HepG2 (cell line): ENCODE results near the gene MBD4. TPM values are rescaled to one million over a fixed set of nuclear protein-coding genes. Genes with fewer than 3 reads are reported as not detected.

Experiments used
- ATAC-seq: fragments of 200-7000 bp; cut with Tn5 transposase; 3 replicates; pipeline ENCODE4 v1.9.1; 2020; ENCODE audit warnings: mild to moderate bottlenecking, moderate library complexity
- BruUV-seq: library from RNA; stranded (reverse); fragments of 400-500 nt; replicated peaks from 2 replicates; lab custom pipeline; 2021; lab: Mats Ljungman, UMichigan
- CTCF ChIA-PET: fragments of 300-600 bp; formaldehyde crosslinking; extraction: SDS; loops from one replicate; lab custom pipeline; 2021; ENCODE audit warnings: low total read pairs, inconsistent platforms, low intra/inter-chr PET ratio; lab: Yijun Ruan, JAX
- POLR2A ChIA-PET: fragments of 350-600 bp; sonication (Branson Sonifier 250); formaldehyde crosslinking; loops from one replicate; lab custom pipeline; 2020; ENCODE audit warnings: antibody characterized with exemption, inconsistent platforms; lab: Yijun Ruan, JAX
- DNase-seq: peaks from one replicate; pipeline ENCODE4 v3.0.0-alpha.2; 2015; ENCODE audit warnings: low spot score
- FAIRE-seq: peaks from 3 replicates; lab custom pipeline; 2011; peaks lifted over from hg19 to GRCh38; lab: Jason Lieb, UNC
- H2AFZ ChIP-seq: one replicate; pipeline ENCODE4 v1.6.1; 2011; ENCODE audit warnings: low read length, inconsistent platforms
- H3K27ac ChIP-seq: fragments of 300-600 bp; 3 replicates; pipeline ENCODE4 v1.8.0; 2011; ENCODE audit warnings: mixed run types, mild to moderate bottlenecking, mixed read lengths, low read length, inconsistent platforms; ENCODE audit not compliant: insufficient read depth; ENCODE audit errors: extremely low read length
- H3K27me3 ChIP-seq, 2 experiments: fragments of 200-600 bp in 1 of 2; 2 replicates in 1 of 2; 3 replicates in 1 of 2; pipeline versions ENCODE4 v1.6.0 to v1.8.0; 2011; ENCODE audit warnings: low read length in 2 of 2, mild to moderate bottlenecking in 2 of 2, moderate library complexity in 2 of 2, inconsistent platforms in 1 of 2; ENCODE audit not compliant: insufficient read depth in 2 of 2, control insufficient read depth in 1 of 2
- H3K36me3 ChIP-seq, 2 experiments: fragments of 200-600 bp in 1 of 2; replicated peaks in 1 of 2; 2 replicates in 1 of 2; 3 replicates in 1 of 2; pipeline versions ENCODE4 v1.5.1 to v1.8.0; 2011; ENCODE audit warnings: low read length in 2 of 2, inconsistent platforms in 1 of 2; ENCODE audit not compliant: insufficient read depth in 2 of 2, control insufficient read depth in 1 of 2
- H3K4me1 ChIP-seq: 2 replicates; pipeline ENCODE4 v1.5.1; 2012; ENCODE audit warnings: low read length, inconsistent platforms; ENCODE audit not compliant: insufficient read depth
- H3K4me2 ChIP-seq: 2 replicates; pipeline ENCODE4 v1.6.0; 2011; ENCODE audit warnings: low read depth, low read length, inconsistent platforms
- H3K4me3 ChIP-seq, 3 experiments: fragments of 200-600 bp in 1 of 3; sonication (generic), shearing (Covaris generic) in 1 of 3; replicated peaks in 1 of 3; 2 replicates each; pipeline ENCODE4 v1.5.1; 2011 to 2016; ENCODE audit warnings: low read length in 3 of 3, inconsistent platforms in 2 of 3, low read depth in 2 of 3, mild to moderate bottlenecking in 2 of 3, control low read depth in 1 of 3, mixed read lengths in 1 of 3; ENCODE audit not compliant: insufficient read depth in 1 of 3
- H3K79me2 ChIP-seq: one replicate; pipeline ENCODE4 v1.6.1; 2011; ENCODE audit warnings: low read length, inconsistent platforms; ENCODE audit not compliant: insufficient read depth
- H3K9ac ChIP-seq: 2 replicates; pipeline ENCODE4 v1.6.0; 2011; ENCODE audit warnings: mild to moderate bottlenecking, low read depth, low read length, inconsistent platforms; ENCODE audit not compliant: insufficient read depth
- H3K9me3 ChIP-seq: 2 replicates; pipeline ENCODE4 v1.5.1; 2012; ENCODE audit warnings: mild to moderate bottlenecking, low read length
- H4K20me1 ChIP-seq: 2 replicates; pipeline ENCODE4 v1.6.0; 2011; ENCODE audit warnings: inconsistent platforms, mild to moderate bottlenecking, low read length, moderate library complexity; ENCODE audit not compliant: insufficient read depth
- BORCS8-MEF2B ChIP-seq: sonication (generic); formaldehyde crosslinking; IDR thresholded peaks from 2 replicates; pipeline ENCODE4 v1.8.0; 2022; ENCODE audit warnings: mild to moderate bottlenecking, missing genetic modification reagents
- BRF2 ChIP-seq: sonication (generic); formaldehyde crosslinking; IDR thresholded peaks from 2 replicates; pipeline ENCODE4 v1.8.1; 2022; ENCODE audit warnings: mild to moderate bottlenecking, missing genetic modification reagents
- GATAD1 ChIP-seq: IDR thresholded peaks from 2 replicates; pipeline ENCODE4 v1.6.1; 2016; ENCODE audit warnings: missing genetic modification reagents, missing compliant biosample characterization
- KDM3A ChIP-seq: IDR thresholded peaks from 2 replicates; pipeline ENCODE4 v1.6.1; 2018; ENCODE audit warnings: low read depth, missing compliant biosample characterization
- MAZ ChIP-seq, 2 experiments: sonication (generic) in 1 of 2; formaldehyde crosslinking in 1 of 2; IDR thresholded peaks; 2 replicates each; pipeline versions ENCODE4 v1.5.0 to v1.6.1; 2012 to 2020; ENCODE audit warnings: low read depth in 2 of 2, mild to moderate bottlenecking in 2 of 2, borderline replicate concordance in 1 of 2, improper control_type of control experiment in 1 of 2, low read length in 1 of 2, missing genetic modification reagents in 1 of 2, moderate library complexity in 1 of 2
- RBM22 ChIP-seq: fragments of 200-400 bp; formaldehyde crosslinking; optimal IDR thresholded peaks from 2 replicates; pipeline ENCODE3; 2017; ENCODE audit warnings: mild to moderate bottlenecking, low read length, moderate library complexity
- REPIN1 ChIP-seq: sonication (generic); formaldehyde crosslinking; IDR thresholded peaks from 2 replicates; pipeline ENCODE4 v1.8.0; 2022; ENCODE audit warnings: missing genetic modification reagents, low read depth, mild to moderate bottlenecking, borderline replicate concordance
- SALL1 ChIP-seq: sonication (generic); formaldehyde crosslinking; IDR thresholded peaks from 2 replicates; pipeline ENCODE4 v1.8.0; 2022; ENCODE audit warnings: mild to moderate bottlenecking, missing genetic modification reagents
- SMC3 ChIP-seq: IDR thresholded peaks from 2 replicates; pipeline ENCODE4 v1.6.1; 2011; ENCODE audit warnings: low read length, improper control_type of control experiment
- SP5 ChIP-seq: IDR thresholded peaks from 2 replicates; pipeline ENCODE4 v1.6.1; 2016; ENCODE audit warnings: low read depth, borderline replicate concordance
- STAT5B ChIP-seq: sonication (generic); formaldehyde crosslinking; IDR thresholded peaks from 2 replicates; pipeline ENCODE4 v1.4.0; 2020; ENCODE audit warnings: missing genetic modification reagents
- TBX2 ChIP-seq: sonication (generic); formaldehyde crosslinking; IDR thresholded peaks from 2 replicates; pipeline ENCODE4 v1.5.0; 2020; ENCODE audit warnings: missing genetic modification reagents, mild to moderate bottlenecking, borderline replicate concordance
- ZGPAT ChIP-seq: IDR thresholded peaks from 2 replicates; pipeline ENCODE4 v1.6.1; 2016; ENCODE audit warnings: mild to moderate bottlenecking
- ZNF501 ChIP-seq: sonication (generic); formaldehyde crosslinking; IDR thresholded peaks from 2 replicates; pipeline ENCODE4 v1.5.1; 2020; ENCODE audit warnings: mild to moderate bottlenecking, moderate library complexity, missing genetic modification reagents
- ZNF580 ChIP-seq: IDR thresholded peaks from 2 replicates; pipeline ENCODE4 v1.6.1; 2016; ENCODE audit warnings: low read depth, borderline replicate concordance
- ZNF768 ChIP-seq: sonication (generic); formaldehyde crosslinking; IDR thresholded peaks from 2 replicates; pipeline ENCODE4 v1.4.0; 2020; ENCODE audit warnings: missing genetic modification reagents
- WGBS: methylation state at CpG from one replicate; pipeline ENCODE4 v1.1.6; 2017; ENCODE audit warnings: low lambda C conversion rate; 5-methylcytosine and 5-hydroxymethylcytosine counted together
- in situ Hi-C: cut with HindIII; loops from 2 replicates; pipeline ENCODE4 v1.10.0; 2017; ENCODE audit warnings: low pct_unique_long_range_greater_than_20kb; ENCODE audit not compliant: extremely low pct_ligation_motif_present
- intact Hi-C: fragments of 100-400 bp; cut with micrococcal nuclease; formaldehyde crosslinking; loops from one replicate; pipeline ENCODE4 v1.10.0; 2022; ENCODE audit not compliant: unreplicated experiment
- polyA plus RNA-seq, 8 experiments: library from polyadenylated mRNA; depleted of rRNA in 3 of 8; stranded (reverse) in 7 of 8; unstranded in 1 of 8; fragments of >200 nt; fragmentation: Illumina TruSeq in 4 of 8; extraction: Trizol in 4 of 8; gene quantifications; 2 replicates each; pipeline versions ENCODE4 v1.2.1 to v1.2.3, GENCODE V29; 2011 to 2016; ENCODE audit warnings: low read depth in 4 of 8, missing spikeins in 1 of 8, mixed read lengths in 1 of 8; ENCODE audit not compliant: insufficient read depth in 1 of 8
- total RNA-seq, 5 experiments: library from RNA; depleted of rRNA; stranded (reverse); fragments of >200 nt; fragmentation: Illumina TruSeq; extraction: Trizol; gene quantifications; 2 replicates each; pipeline ENCODE4 v1.2.3, GENCODE V29; 2016; ENCODE audit warnings: low read depth in 1 of 5
- TF ChIP-seq, protein P1 (sequence below): sonication (generic); formaldehyde crosslinking; IDR thresholded peaks from 2 replicates; pipeline ENCODE4 v1.4.0; 2020; ENCODE audit warnings: missing genetic modification reagents
- TF ChIP-seq, protein P2 (sequence below), 2 experiments: sonication (generic) in 1 of 2; formaldehyde crosslinking in 1 of 2; IDR thresholded peaks; 2 replicates each; pipeline versions ENCODE4 v1.4.0 to v1.6.1; 2018 to 2020; ENCODE audit warnings: missing genetic modification reagents in 2 of 2, borderline replicate concordance in 1 of 2, low read depth in 1 of 2, mild to moderate bottlenecking in 1 of 2, missing biosample characterization in 1 of 2

Gene MBD4
- total and polyA plus RNA-seq, 2 of the 13 experiments (the other 11 are each of a cell fraction or from before 2014, with no cell fraction given) = 14.9 to 25.3 TPM

GRCh38 chr3:129383292-129383860 lies 56.4 kb downstream of the MBD4 start:
- FAIRE-seq (peak; percentile 84), ATAC-seq (peak; percentile 94), DNase-seq (peak; percentile 74)
- 79% methylated on average over 5 of the region's 6 CpGs for WGBS
- no peaks in the 10 kb centered on the region for H3K79me2 ChIP-seq
- in situ Hi-C loops = no loop called here
- no peak overlapping the region for H3K4me2 ChIP-seq
- H3K9ac ChIP-seq = no peak overlapping the region
- intact Hi-C loops = loop anchor here (1.0 to 10.0 kb wide), 3 partner anchors 39 to 444 kb away; no protein-coding TSS in a partner anchor
- H3K27ac ChIP-seq = no peak overlapping the region
- no peak overlapping the region for H2AFZ ChIP-seq
- H3K36me3 ChIP-seq = peaks cover 0 to 10% of the 10 kb centered on the region in 2 experiments; a peak in 2 of 5 replicates
- POLR2A ChIA-PET = interaction anchor here (0.6 to 1.1 kb wide), 5 partner anchors 43 to 243 kb away, joined by 3 to 7 read pairs (median 3); partner anchors contain the start of genes IFT122 and MBD4
- 0 out of 2 replicates have a peak, but pooled peaks cover 6% of the 10 kb centered on the region for H3K9me3 ChIP-seq
- BruUV-seq = no TSS peak
- CTCF ChIA-PET = interaction anchor here (1.1 to 1.3 kb wide), 2 partner anchors 39 to 107 kb away, joined by 4 to 7 read pairs; no protein-coding TSS in a partner anchor
- H3K4me3 ChIP-seq = no peak overlapping the region
- peaks cover 28% of the 10 kb centered on the region for H3K4me1 ChIP-seq
- H4K20me1 ChIP-seq = no peaks in the 10 kb centered on the region
- H3K27me3 ChIP-seq = no peaks in the 10 kb centered on the region
- TF ChIP-seq, protein P1, sequence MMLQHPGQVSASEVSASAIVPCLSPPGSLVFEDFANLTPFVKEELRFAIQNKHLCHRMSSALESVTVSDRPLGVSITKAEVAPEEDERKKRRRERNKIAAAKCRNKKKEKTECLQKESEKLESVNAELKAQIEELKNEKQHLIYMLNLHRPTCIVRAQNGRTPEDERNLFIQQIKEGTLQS (CRISPR knock-in tag) = no peak
- TF ChIP-seq ZNF580 (CRISPR knock-in tag) = 0 out of 2 replicates have a peak, but pooled peaks have one; percentile 37
- no peak for TF ChIP-seq STAT5B (CRISPR knock-in tag)
- peak; percentile 47; the same call in 1 of the 2 replicates for TF ChIP-seq SALL1 (CRISPR knock-in tag)
- TF ChIP-seq SMC3 = peak; percentile 82
- 0 out of 2 replicates have a peak, but pooled peaks have one; percentile 18 for TF ChIP-seq ZNF768
- TF ChIP-seq RBM22 = no peak
- TF ChIP-seq BORCS8-MEF2B (CRISPR knock-in tag) = 0 out of 2 replicates have a peak, but pooled peaks have one; percentile 35
- TF ChIP-seq REPIN1 (CRISPR knock-in tag) = peak; percentile 46; the same call in 1 of the 2 replicates
- TF ChIP-seq ZGPAT (CRISPR knock-in tag) = no peak
- TF ChIP-seq MAZ (IDR thresholded peaks at IDR 0.05; ENCODE audit: borderline replicate concordance, low read depth, low read length) = no peak; the same call in 1 of the 2 replicates
- TF ChIP-seq MAZ (CRISPR knock-in tag; IDR thresholded peaks at IDR 0.05; ENCODE audit: low read depth) = 0 out of 2 replicates have a peak, but pooled peaks have one; percentile 25
- 0 out of 2 replicates have a peak, but pooled peaks have one; percentile 35 for TF ChIP-seq ZNF501 (CRISPR knock-in tag)
- TF ChIP-seq KDM3A (CRISPR knock-in tag) = 0 out of 2 replicates have a peak, but pooled peaks have one; percentile 38
- TF ChIP-seq BRF2 = no peak
- peak; percentile 29; the same call in 1 of the 2 replicates for TF ChIP-seq TBX2 (CRISPR knock-in tag)
- TF ChIP-seq SP5 = no peak
- peak; percentile 20; the same call in 1 of the 2 replicates for TF ChIP-seq GATAD1 (CRISPR knock-in tag)
- TF ChIP-seq, protein P2, sequence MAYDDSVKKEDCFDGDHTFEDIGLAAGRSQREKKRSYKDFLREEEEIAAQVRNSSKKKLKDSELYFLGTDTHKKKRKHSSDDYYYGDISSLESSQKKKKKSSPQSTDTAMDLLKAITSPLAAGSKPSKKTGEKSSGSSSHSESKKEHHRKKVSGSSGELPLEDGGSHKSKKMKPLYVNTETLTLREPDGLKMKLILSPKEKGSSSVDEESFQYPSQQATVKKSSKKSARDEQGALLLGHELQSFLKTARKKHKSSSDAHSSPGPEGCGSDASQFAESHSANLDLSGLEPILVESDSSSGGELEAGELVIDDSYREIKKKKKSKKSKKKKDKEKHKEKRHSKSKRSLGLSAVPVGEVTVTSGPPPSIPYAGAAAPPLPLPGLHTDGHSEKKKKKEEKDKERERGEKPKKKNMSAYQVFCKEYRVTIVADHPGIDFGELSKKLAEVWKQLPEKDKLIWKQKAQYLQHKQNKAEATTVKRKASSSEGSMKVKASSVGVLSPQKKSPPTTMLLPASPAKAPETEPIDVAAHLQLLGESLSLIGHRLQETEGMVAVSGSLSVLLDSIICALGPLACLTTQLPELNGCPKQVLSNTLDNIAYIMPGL (CRISPR knock-in tag; IDR thresholded peaks at IDR 0.05; ENCODE audit: borderline replicate concordance in 1 of 2, low read depth in 1 of 2) = peak in 1 of 2 experiments; percentile 29; a peak in 1 of 4 replicates
